K562 (cell line): ENCODE data around the gene RGS9. TPM values are rescaled to one million over a fixed set of nuclear protein-coding genes. Genes with fewer than 3 reads are reported as not detected.

Source experiments
- ESRRA ChIP-seq: fragments of 450-650 bp; IDR thresholded peaks from 2 replicates; pipeline ENCODE4 v1.6.1; 2014; ENCODE audit warnings: low read depth, mild to moderate bottlenecking, moderate library complexity, borderline replicate concordance
- SLC30A9 ChIP-seq: fragments of 250-450 bp; sonication (Bioruptor Pico); IDR thresholded peaks from 2 replicates; pipeline ENCODE4 v1.8.0; 2022; ENCODE audit warnings: mild to moderate bottlenecking, moderate library complexity
- polyA plus RNA-seq, 8 experiments: library from polyadenylated mRNA; depleted of rRNA in 4 of 8; stranded (reverse) in 5 of 8; unstranded in 3 of 8; fragments of >200 nt; fragmentation: Nextera tagmentation in 2 of 8; fragmentation: Illumina TruSeq in 1 of 8; extraction: Ambion mirVana in 2 of 8; extraction: Trizol in 1 of 8; gene quantifications; 2 replicates each; pipeline versions ENCODE4 v1.2.1 to v1.2.3, GENCODE V29; 2011 to 2014; ENCODE audit warnings: inconsistent platforms in 1 of 8, missing spikeins in 1 of 8
- total RNA-seq, 7 experiments: library from RNA; depleted of rRNA in 6 of 7; stranded (reverse); fragments of >200 nt in 6 of 7; fragmentation: Illumina TruSeq in 2 of 7; extraction: Trizol in 2 of 7; gene quantifications; 2 replicates each; pipeline versions ENCODE4 v1.2.1 to v1.2.3, GENCODE V29; 2011 to 2021; ENCODE audit warnings: low replicate concordance in 1 of 7
- TF ChIP-seq, protein P1 (sequence below): fragments of 200-800 bp; sonication (Bioruptor generic); IDR thresholded peaks from 2 replicates; pipeline ENCODE4 v1.6.1; 2016; ENCODE audit warnings: missing genetic modification characterization, missing compliant biosample characterization
- TF ChIP-seq, protein P2 (sequence below): fragments of 250-450 bp; sonication (Bioruptor Pico); IDR thresholded peaks from 2 replicates; pipeline ENCODE4 v1.8.0; 2022; ENCODE audit warnings: moderate library complexity, mild to moderate bottlenecking, inconsistent platforms
- TF ChIP-seq, protein P3 (sequence below): IDR thresholded peaks from 2 replicates; pipeline ENCODE4 v1.6.1; 2016; ENCODE audit warnings: missing genetic modification characterization, missing compliant biosample characterization
- TF ChIP-seq, protein P4 (sequence below): IDR thresholded peaks from 3 replicates; pipeline ENCODE4 v1.6.1; 2011; ENCODE audit warnings: borderline replicate concordance, mild to moderate bottlenecking, moderate library complexity; ENCODE audit not compliant: insufficient read length; ENCODE audit errors: extremely low read depth

Gene RGS9
- total and polyA plus RNA-seq, 9 of the 15 experiments (the other 6 are each of a cell fraction or from before 2014, with no cell fraction given): 0.18 to 1.4 (median 0.55) TPM

DNA sequence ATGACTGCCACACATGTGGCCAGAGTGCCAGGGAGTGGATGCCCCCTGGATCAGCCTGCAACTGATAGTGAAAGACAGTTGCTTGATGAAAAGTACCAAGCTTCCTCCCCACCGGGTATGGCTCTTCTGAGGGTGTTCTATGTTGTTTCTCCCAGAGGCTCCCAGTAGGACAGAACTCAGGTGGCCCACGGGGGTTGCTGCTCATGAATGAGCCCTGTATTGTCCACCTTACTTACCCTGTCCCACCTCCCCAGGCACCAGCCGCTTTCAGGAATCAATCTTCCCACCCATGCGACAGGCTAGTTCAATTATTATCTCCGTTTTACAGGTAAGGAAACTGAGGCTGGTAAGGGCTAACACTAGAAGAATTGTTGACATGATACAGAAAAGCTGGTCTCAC lies 34.9 kb upstream of the RGS9 start (continued):
- TF ChIP-seq, protein P1, sequence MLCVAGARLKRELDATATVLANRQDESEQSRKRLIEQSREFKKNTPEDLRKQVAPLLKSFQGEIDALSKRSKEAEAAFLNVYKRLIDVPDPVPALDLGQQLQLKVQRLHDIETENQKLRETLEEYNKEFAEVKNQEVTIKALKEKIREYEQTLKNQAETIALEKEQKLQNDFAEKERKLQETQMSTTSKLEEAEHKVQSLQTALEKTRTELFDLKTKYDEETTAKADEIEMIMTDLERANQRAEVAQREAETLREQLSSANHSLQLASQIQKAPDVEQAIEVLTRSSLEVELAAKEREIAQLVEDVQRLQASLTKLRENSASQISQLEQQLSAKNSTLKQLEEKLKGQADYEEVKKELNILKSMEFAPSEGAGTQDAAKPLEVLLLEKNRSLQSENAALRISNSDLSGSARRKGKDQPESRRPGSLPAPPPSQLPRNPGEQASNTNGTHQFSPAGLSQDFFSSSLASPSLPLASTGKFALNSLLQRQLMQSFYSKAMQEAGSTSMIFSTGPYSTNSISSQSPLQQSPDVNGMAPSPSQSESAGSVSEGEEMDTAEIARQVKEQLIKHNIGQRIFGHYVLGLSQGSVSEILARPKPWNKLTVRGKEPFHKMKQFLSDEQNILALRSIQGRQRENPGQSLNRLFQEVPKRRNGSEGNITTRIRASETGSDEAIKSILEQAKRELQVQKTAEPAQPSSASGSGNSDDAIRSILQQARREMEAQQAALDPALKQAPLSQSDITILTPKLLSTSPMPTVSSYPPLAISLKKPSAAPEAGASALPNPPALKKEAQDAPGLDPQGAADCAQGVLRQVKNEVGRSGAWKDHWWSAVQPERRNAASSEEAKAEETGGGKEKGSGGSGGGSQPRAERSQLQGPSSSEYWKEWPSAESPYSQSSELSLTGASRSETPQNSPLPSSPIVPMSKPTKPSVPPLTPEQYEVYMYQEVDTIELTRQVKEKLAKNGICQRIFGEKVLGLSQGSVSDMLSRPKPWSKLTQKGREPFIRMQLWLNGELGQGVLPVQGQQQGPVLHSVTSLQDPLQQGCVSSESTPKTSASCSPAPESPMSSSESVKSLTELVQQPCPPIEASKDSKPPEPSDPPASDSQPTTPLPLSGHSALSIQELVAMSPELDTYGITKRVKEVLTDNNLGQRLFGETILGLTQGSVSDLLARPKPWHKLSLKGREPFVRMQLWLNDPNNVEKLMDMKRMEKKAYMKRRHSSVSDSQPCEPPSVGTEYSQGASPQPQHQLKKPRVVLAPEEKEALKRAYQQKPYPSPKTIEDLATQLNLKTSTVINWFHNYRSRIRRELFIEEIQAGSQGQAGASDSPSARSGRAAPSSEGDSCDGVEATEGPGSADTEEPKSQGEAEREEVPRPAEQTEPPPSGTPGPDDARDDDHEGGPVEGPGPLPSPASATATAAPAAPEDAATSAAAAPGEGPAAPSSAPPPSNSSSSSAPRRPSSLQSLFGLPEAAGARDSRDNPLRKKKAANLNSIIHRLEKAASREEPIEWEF: no peak
- TF ChIP-seq, protein P2, sequence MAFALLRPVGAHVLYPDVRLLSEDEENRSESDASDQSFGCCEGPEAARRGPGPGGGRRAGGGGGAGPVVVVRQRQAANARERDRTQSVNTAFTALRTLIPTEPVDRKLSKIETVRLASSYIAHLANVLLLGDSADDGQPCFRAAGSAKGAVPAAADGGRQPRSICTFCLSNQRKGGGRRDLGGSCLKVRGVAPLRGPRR (CRISPR knock-in tag): no peak
- TF ChIP-seq SLC30A9 (CRISPR knock-in tag): no peak
- TF ChIP-seq, protein P3, sequence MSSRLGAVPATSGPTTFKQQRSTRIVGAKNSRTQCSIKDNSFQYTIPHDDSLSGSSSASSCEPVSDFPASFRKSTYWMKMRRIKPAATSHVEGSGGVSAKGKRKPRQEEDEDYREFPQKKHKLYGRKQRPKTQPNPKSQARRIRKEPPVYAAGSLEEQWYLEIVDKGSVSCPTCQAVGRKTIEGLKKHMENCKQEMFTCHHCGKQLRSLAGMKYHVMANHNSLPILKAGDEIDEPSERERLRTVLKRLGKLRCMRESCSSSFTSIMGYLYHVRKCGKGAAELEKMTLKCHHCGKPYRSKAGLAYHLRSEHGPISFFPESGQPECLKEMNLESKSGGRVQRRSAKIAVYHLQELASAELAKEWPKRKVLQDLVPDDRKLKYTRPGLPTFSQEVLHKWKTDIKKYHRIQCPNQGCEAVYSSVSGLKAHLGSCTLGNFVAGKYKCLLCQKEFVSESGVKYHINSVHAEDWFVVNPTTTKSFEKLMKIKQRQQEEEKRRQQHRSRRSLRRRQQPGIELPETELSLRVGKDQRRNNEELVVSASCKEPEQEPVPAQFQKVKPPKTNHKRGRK (tag): no peak
- TF ChIP-seq, protein P4, sequence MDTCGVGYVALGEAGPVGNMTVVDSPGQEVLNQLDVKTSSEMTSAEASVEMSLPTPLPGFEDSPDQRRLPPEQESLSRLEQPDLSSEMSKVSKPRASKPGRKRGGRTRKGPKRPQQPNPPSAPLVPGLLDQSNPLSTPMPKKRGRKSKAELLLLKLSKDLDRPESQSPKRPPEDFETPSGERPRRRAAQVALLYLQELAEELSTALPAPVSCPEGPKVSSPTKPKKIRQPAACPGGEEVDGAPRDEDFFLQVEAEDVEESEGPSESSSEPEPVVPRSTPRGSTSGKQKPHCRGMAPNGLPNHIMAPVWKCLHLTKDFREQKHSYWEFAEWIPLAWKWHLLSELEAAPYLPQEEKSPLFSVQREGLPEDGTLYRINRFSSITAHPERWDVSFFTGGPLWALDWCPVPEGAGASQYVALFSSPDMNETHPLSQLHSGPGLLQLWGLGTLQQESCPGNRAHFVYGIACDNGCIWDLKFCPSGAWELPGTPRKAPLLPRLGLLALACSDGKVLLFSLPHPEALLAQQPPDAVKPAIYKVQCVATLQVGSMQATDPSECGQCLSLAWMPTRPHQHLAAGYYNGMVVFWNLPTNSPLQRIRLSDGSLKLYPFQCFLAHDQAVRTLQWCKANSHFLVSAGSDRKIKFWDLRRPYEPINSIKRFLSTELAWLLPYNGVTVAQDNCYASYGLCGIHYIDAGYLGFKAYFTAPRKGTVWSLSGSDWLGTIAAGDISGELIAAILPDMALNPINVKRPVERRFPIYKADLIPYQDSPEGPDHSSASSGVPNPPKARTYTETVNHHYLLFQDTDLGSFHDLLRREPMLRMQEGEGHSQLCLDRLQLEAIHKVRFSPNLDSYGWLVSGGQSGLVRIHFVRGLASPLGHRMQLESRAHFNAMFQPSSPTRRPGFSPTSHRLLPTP: no peak
- TF ChIP-seq ESRRA: no peak
